ENCODE data around the gene CRYBG1. TPM values are rescaled to one million over a fixed set of nuclear protein-coding genes. Genes with fewer than 3 reads are reported as not detected.
"Not testable (repeated sequence)": the region's sequence is repeated elsewhere in the genome, so short reads cannot be mapped to it uniquely, and the experiment has no call there.

Gene CRYBG1
- total RNA-seq, 4 donors from 2014 or later = 54.5 to 66.4 (median 59.8) TPM

- Histone ChIP-seq H3K36me3 (peaks cover 0 to 29% (median 0%) of the 10 kb centered on the region in 3 donors), H3K27me3 (no peaks in the 10 kb centered on the region), H3K4me1 (peaks cover 0 to 11% (median 0%) of the 10 kb centered on the region in 4 donors), H3K4me3 (no peak overlapping the region), H3K9me3 (no peaks in the 10 kb centered on the region), H3K27ac (peak overlapping the region in 3 of 4 donors; percentile 28 to 58 (median 53))
- no peak for TF ChIP-seq CTCF (IDR thresholded peaks at IDR 0.05)
- TF ChIP-seq POLR2A (IDR thresholded peaks at IDR 0.05) = no peak
- DNase-seq = no peak
Observed at GRCh38 chr6:106547601-106548453, 187.3 kb downstream of the CRYBG1 start.

- not testable (repeated sequence) for DNase-seq, H3K27ac ChIP-seq, H3K9me3 ChIP-seq, H3K4me3 ChIP-seq, H3K27me3 ChIP-seq
- H3K4me1 ChIP-seq = peaks cover 0 to 11% (median 0%) of the 10 kb centered on the region in 4 donors
- H3K36me3 ChIP-seq = peaks cover 0 to 32% (median 0%) of the 10 kb centered on the region in 3 donors
Observed at GRCh38 chr6:106548926-106549455, 188.5 kb downstream of the CRYBG1 start.

- Histone ChIP-seq H3K27me3 (no peaks in the 10 kb centered on the region), H3K36me3 (peaks cover 0 to 36% (median 0%) of the 10 kb centered on the region in 3 donors), H3K4me1 (peaks cover 0 to 11% (median 0%) of the 10 kb centered on the region in 4 donors), H3K27ac (no peak overlapping the region), H3K4me3 (no peak overlapping the region), H3K9me3 (no peaks in the 10 kb centered on the region)
- DNase-seq = no peak
- no peak for TF ChIP-seq POLR2A (IDR thresholded peaks at IDR 0.05)
- TF ChIP-seq CTCF (IDR thresholded peaks at IDR 0.05) = no peak
Observed at GRCh38 chr6:106549521-106549920, 189.0 kb downstream of the CRYBG1 start.

- Histone ChIP-seq H3K4me1 (peaks cover 0 to 7% (median 0%) of the 10 kb centered on the region in 4 donors), H3K4me3 (no peak overlapping the region), H3K27me3 (no peaks in the 10 kb centered on the region), H3K9me3 (no peaks in the 10 kb centered on the region), H3K36me3 (peaks cover 0 to 36% (median 0%) of the 10 kb centered on the region in 3 donors), H3K27ac (no peak overlapping the region)
- TF ChIP-seq CTCF (IDR thresholded peaks at IDR 0.05) (no peak), POLR2A (IDR thresholded peaks at IDR 0.05) (no peak)
- no peak for DNase-seq
Observed at GRCh38 chr6:106551155-106551554, 190.6 kb downstream of the CRYBG1 start.

GRCh38 chr6:106553440-106553839 is 192.9 kb downstream of the CRYBG1 start:
- Histone ChIP-seq H3K27ac (no peak overlapping the region), H3K4me3 (no peak overlapping the region), H3K9me3 (no peaks in the 10 kb centered on the region), H3K27me3 (no peaks in the 10 kb centered on the region), H3K36me3 (peaks cover 0 to 45% (median 0%) of the 10 kb centered on the region in 3 donors), H3K4me1 (no peaks in the 10 kb centered on the region)
- TF ChIP-seq POLR2A (IDR thresholded peaks at IDR 0.05) (no peak), CTCF (IDR thresholded peaks at IDR 0.05) (no peak)
- DNase-seq = no peak

- DNase-seq = no peak
- no peak for TF ChIP-seq POLR2A (IDR thresholded peaks at IDR 0.05)
- TF ChIP-seq CTCF (IDR thresholded peaks at IDR 0.05) = no peak
- Histone ChIP-seq H3K27me3 (no peaks in the 10 kb centered on the region), H3K9me3 (no peaks in the 10 kb centered on the region), H3K36me3 (peaks cover 0 to 66% (median 0%) of the 10 kb centered on the region in 3 donors), H3K4me1 (no peaks in the 10 kb centered on the region), H3K4me3 (no peak overlapping the region), H3K27ac (no peak overlapping the region)
Observed at GRCh38 chr6:106555767-106556166, 195.2 kb downstream of the CRYBG1 start.
